Measurements from ENCODE around the gene RB1. TPM values are rescaled to one million over a fixed set of nuclear protein-coding genes. Genes with fewer than 3 reads are reported as not detected.

Gene RB1
- total and polyA plus RNA-seq, 5 donors from 2014 or later: 18.8 to 24.6 (median 23.0) TPM

- no peaks in the 10 kb centered on the region for H3K9me3 ChIP-seq (ENCODE audit: control insufficient read depth in 2 of 2, low read length in 2 of 2)
- H3K4me1 ChIP-seq (ENCODE audit: control insufficient read depth, insufficient read depth, low read length, poor library complexity, severe bottlenecking): peaks cover 37% of the 10 kb centered on the region
- peaks cover 4% of the 10 kb centered on the region for H3K36me3 Mint-ChIP-seq
- peak overlapping the region; percentile 75 for H3K27ac ChIP-seq (ENCODE audit: insufficient read depth, low read length, poor library complexity, severe bottlenecking)
- H3K27ac Mint-ChIP-seq: peak overlapping the region; percentile 83 to 97 (median 95)
- peaks cover 6% of the 10 kb centered on the region for H3K36me3 ChIP-seq (ENCODE audit: control insufficient read depth, insufficient read depth, low read length)
- peak overlapping the region; percentile 52 for H3K4me3 ChIP-seq (ENCODE audit: low read depth, low read length)
- peak overlapping the region; percentile 48 to 87 (median 84) for H3K4me3 Mint-ChIP-seq
- H3K27me3 ChIP-seq (ENCODE audit: control insufficient read depth, insufficient read depth, low read length): no peaks in the 10 kb centered on the region
- H3K27me3 Mint-ChIP-seq: no peaks in the 10 kb centered on the region
- H3K4me1 Mint-ChIP-seq: peaks cover 26 to 65% (median 49%) of the 10 kb centered on the region in 4 donors
- peaks cover 0 to 3% (median 0%) of the 10 kb centered on the region in 7 donors for H3K9me3 Mint-ChIP-seq
- DNase-seq (peak; percentile 10 to 95 (median 80)), ATAC-seq (ENCODE audit: low read depth in 2 of 2) (peak; percentile 80 to 86)
These were observed 202.1 kb downstream of the RB1 start for GRCh38 chr13:48505597-48506091.

DNA sequence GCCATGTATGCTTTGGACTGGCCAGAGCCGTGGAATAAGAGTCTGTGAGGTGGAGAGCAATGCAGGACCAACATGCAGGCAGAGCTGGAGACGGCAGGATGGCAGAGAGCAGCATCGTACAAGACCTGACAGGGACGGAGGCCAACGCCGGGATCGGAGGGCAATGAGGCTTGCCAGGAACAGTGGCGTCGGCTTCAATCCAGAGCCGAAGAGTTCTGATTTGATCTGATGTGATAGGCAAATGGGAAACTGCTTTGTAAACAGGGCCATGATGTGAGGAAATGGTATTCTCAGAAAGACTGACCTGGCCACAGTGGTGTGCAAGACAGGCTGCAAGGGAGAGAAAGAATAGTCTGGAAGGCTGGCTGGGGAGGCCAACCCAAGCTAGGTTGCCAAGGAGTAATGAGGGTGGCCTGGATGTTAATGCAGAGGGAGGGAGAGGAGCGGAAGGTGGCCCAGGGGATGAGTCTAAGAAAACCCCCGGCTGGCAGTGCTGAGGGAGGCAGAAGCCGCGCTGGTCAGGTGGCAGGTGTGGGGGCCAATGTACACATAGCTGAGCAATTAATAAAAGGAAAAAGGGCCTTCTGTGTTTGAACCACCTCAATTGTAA lies 202.6 kb downstream of the RB1 start:
- H3K36me3 ChIP-seq (ENCODE audit: control insufficient read depth, insufficient read depth, low read length): peaks cover 5% of the 10 kb centered on the region
- H3K4me1 Mint-ChIP-seq: peaks cover 26 to 62% (median 48%) of the 10 kb centered on the region in 4 donors
- peak overlapping the region; percentile 48 to 87 (median 84) for H3K4me3 Mint-ChIP-seq
- ATAC-seq (ENCODE audit: low read depth in 2 of 2): no peak
- no peak for DNase-seq
- H3K36me3 Mint-ChIP-seq: no peaks in the 10 kb centered on the region
- H3K27ac Mint-ChIP-seq: peak overlapping the region; percentile 83 to 97 (median 95)
- H3K9me3 Mint-ChIP-seq: peaks cover 0 to 3% (median 0%) of the 10 kb centered on the region in 7 donors
- H3K9me3 ChIP-seq (ENCODE audit: control insufficient read depth in 2 of 2, low read length in 2 of 2): no peaks in the 10 kb centered on the region
- H3K4me3 ChIP-seq (ENCODE audit: low read depth, low read length): peak overlapping the region; percentile 52
- H3K4me1 ChIP-seq (ENCODE audit: control insufficient read depth, insufficient read depth, low read length, poor library complexity, severe bottlenecking): peaks cover 37% of the 10 kb centered on the region
- H3K27me3 ChIP-seq (ENCODE audit: control insufficient read depth, insufficient read depth, low read length): no peaks in the 10 kb centered on the region
- no peaks in the 10 kb centered on the region for H3K27me3 Mint-ChIP-seq
- H3K27ac ChIP-seq (ENCODE audit: insufficient read depth, low read length, poor library complexity, severe bottlenecking): peak overlapping the region; percentile 75

GRCh38 chr13:48507021-48507420 lies 203.5 kb downstream of the RB1 start:
- H3K4me3 ChIP-seq (ENCODE audit: low read depth, low read length): no peak overlapping the region
- H3K27me3 ChIP-seq (ENCODE audit: control insufficient read depth, insufficient read depth, low read length): no peaks in the 10 kb centered on the region
- DNase-seq: no peak
- H3K36me3 ChIP-seq (ENCODE audit: control insufficient read depth, insufficient read depth, low read length): peaks cover 5% of the 10 kb centered on the region
- H3K4me3 Mint-ChIP-seq: peak overlapping the region in 1 of 4 donors; percentile 48
- peaks cover 0 to 3% (median 0%) of the 10 kb centered on the region in 7 donors for H3K9me3 Mint-ChIP-seq
- ATAC-seq (ENCODE audit: low read depth in 2 of 2): no peak
- H3K4me1 Mint-ChIP-seq: peaks cover 23 to 62% (median 48%) of the 10 kb centered on the region in 4 donors
- H3K27me3 Mint-ChIP-seq: no peaks in the 10 kb centered on the region
- H3K27ac Mint-ChIP-seq: peak overlapping the region in 2 of 3 donors; percentile 69 to 95
- H3K27ac ChIP-seq (ENCODE audit: insufficient read depth, low read length, poor library complexity, severe bottlenecking): no peak overlapping the region
- H3K36me3 Mint-ChIP-seq: peaks cover 6% of the 10 kb centered on the region
- no peaks in the 10 kb centered on the region for H3K9me3 ChIP-seq (ENCODE audit: control insufficient read depth in 2 of 2, low read length in 2 of 2)
- peaks cover 37% of the 10 kb centered on the region for H3K4me1 ChIP-seq (ENCODE audit: control insufficient read depth, insufficient read depth, low read length, poor library complexity, severe bottlenecking)

GRCh38 chr13:48508011-48508410 lies 204.5 kb downstream of the RB1 start:
- DNase-seq (no peak), ATAC-seq (ENCODE audit: low read depth in 2 of 2) (no peak)
- H3K9me3 ChIP-seq (ENCODE audit: control insufficient read depth in 2 of 2, low read length in 2 of 2): no peaks in the 10 kb centered on the region
- peaks cover 12% of the 10 kb centered on the region for H3K36me3 Mint-ChIP-seq
- no peaks in the 10 kb centered on the region for H3K27me3 Mint-ChIP-seq
- no peak overlapping the region for H3K4me3 ChIP-seq (ENCODE audit: low read depth, low read length)
- peaks cover 37% of the 10 kb centered on the region for H3K4me1 ChIP-seq (ENCODE audit: control insufficient read depth, insufficient read depth, low read length, poor library complexity, severe bottlenecking)
- no peak overlapping the region for H3K27ac ChIP-seq (ENCODE audit: insufficient read depth, low read length, poor library complexity, severe bottlenecking)
- peaks cover 23 to 59% (median 47%) of the 10 kb centered on the region in 4 donors for H3K4me1 Mint-ChIP-seq
- peaks cover 9% of the 10 kb centered on the region for H3K36me3 ChIP-seq (ENCODE audit: control insufficient read depth, insufficient read depth, low read length)
- H3K9me3 Mint-ChIP-seq: peaks cover 0 to 3% (median 0%) of the 10 kb centered on the region in 7 donors
- H3K4me3 Mint-ChIP-seq: no peak overlapping the region
- no peaks in the 10 kb centered on the region for H3K27me3 ChIP-seq (ENCODE audit: control insufficient read depth, insufficient read depth, low read length)
- peak overlapping the region in 1 of 3 donors; percentile 44 for H3K27ac Mint-ChIP-seq

GRCh38 chr13:48510698-48511097 lies 207.1 kb downstream of the RB1 start:
- Mint-ChIP-seq H3K4me3 (no peak overlapping the region), H3K27ac (peak overlapping the region in 1 of 3 donors; percentile 63), H3K9me3 (no peaks in the 10 kb centered on the region), H3K4me1 (peaks cover 8 to 33% (median 29%) of the 10 kb centered on the region in 4 donors), H3K36me3 (peaks cover 21% of the 10 kb centered on the region), H3K27me3 (no peaks in the 10 kb centered on the region)
- no peak for DNase-seq
- H3K36me3 ChIP-seq (ENCODE audit: control insufficient read depth, insufficient read depth, low read length): peaks cover 13% of the 10 kb centered on the region
- H3K27me3 ChIP-seq (ENCODE audit: control insufficient read depth, insufficient read depth, low read length): no peaks in the 10 kb centered on the region
- peaks cover 13% of the 10 kb centered on the region for H3K4me1 ChIP-seq (ENCODE audit: control insufficient read depth, insufficient read depth, low read length, poor library complexity, severe bottlenecking)
- H3K27ac ChIP-seq (ENCODE audit: insufficient read depth, low read length, poor library complexity, severe bottlenecking): no peak overlapping the region
- H3K4me3 ChIP-seq (ENCODE audit: low read depth, low read length): no peak overlapping the region
- no peaks in the 10 kb centered on the region for H3K9me3 ChIP-seq (ENCODE audit: control insufficient read depth in 2 of 2, low read length in 2 of 2)
- no peak for ATAC-seq (ENCODE audit: low read depth in 2 of 2)

DNA sequence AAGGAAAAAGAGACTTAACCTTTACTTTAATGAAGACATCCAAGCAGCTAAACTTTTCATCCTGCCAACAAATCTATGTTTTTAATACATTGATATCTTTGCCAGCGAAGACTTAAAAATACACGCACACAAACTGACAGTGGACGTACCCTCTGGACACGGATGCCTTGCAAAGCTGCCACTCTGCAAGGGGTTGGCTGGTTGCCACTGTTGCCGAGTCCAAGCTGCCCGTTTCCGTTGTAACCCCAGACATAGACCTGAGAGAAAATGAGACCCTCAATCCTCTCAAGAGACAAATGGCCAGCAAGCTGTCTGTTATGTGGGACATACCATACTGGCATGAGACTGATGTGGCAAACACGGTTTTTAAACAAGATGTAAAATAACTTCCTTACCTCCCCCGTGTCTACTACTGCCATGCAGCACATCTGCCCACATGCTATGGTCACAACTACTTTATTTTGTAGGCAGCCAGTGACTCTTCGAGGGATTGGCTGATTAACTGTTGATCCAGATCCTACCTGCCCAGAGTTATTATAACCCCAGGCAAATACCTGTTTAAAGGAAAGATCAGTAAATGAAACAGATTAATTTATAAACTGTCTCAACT lies 208.2 kb downstream of the RB1 start:
- Mint-ChIP-seq H3K9me3 (no peaks in the 10 kb centered on the region), H3K27me3 (no peaks in the 10 kb centered on the region), H3K27ac (no peak overlapping the region), H3K4me1 (peaks cover 4 to 24% (median 19%) of the 10 kb centered on the region in 4 donors), H3K36me3 (peaks cover 24% of the 10 kb centered on the region), H3K4me3 (no peak overlapping the region)
- H3K9me3 ChIP-seq (ENCODE audit: control insufficient read depth in 2 of 2, low read length in 2 of 2): no peaks in the 10 kb centered on the region
- ATAC-seq (ENCODE audit: low read depth in 2 of 2): no peak
- H3K27ac ChIP-seq (ENCODE audit: insufficient read depth, low read length, poor library complexity, severe bottlenecking): no peak overlapping the region
- H3K4me3 ChIP-seq (ENCODE audit: low read depth, low read length): no peak overlapping the region
- no peak for DNase-seq
- peaks cover 13% of the 10 kb centered on the region for H3K36me3 ChIP-seq (ENCODE audit: control insufficient read depth, insufficient read depth, low read length)
- H3K27me3 ChIP-seq (ENCODE audit: control insufficient read depth, insufficient read depth, low read length): no peaks in the 10 kb centered on the region
- peaks cover 3% of the 10 kb centered on the region for H3K4me1 ChIP-seq (ENCODE audit: control insufficient read depth, insufficient read depth, low read length, poor library complexity, severe bottlenecking)

DNA sequence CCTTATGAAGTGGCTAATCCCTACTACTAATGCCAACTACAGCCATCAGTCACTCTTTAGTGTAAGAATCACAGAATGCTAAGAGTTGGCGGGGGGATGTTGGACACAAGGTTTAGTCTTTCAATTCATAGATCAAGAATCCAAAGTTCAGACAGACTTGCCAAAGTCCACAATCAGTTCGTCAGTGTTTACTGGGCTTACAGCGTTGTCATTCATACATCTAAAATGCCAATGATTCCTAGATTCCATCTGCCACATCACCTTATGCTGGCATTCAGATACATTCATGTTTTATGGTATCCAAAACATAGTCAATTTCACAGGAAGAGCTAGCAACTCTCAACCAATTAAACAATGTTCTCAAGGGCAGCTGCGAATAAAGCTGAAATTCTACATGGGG lies 211.2 kb downstream of the RB1 start:
- H3K9me3 ChIP-seq (ENCODE audit: control insufficient read depth in 2 of 2, low read length in 2 of 2): no peaks in the 10 kb centered on the region

More for the DNA sequence above, 211.2 kb downstream of the RB1 start:
- Mint-ChIP-seq H3K27me3 (no peaks in the 10 kb centered on the region), H3K4me3 (no peak overlapping the region), H3K4me1 (peaks cover 4 to 20% (median 7%) of the 10 kb centered on the region in 4 donors), H3K36me3 (peaks cover 29% of the 10 kb centered on the region), H3K27ac (no peak overlapping the region), H3K9me3 (no peaks in the 10 kb centered on the region)
- Histone ChIP-seq H3K27ac (ENCODE audit: insufficient read depth, low read length, poor library complexity, severe bottlenecking) (no peak overlapping the region), H3K36me3 (ENCODE audit: control insufficient read depth, insufficient read depth, low read length) (peaks cover 13% of the 10 kb centered on the region), H3K27me3 (ENCODE audit: control insufficient read depth, insufficient read depth, low read length) (no peaks in the 10 kb centered on the region), H3K4me3 (ENCODE audit: low read depth, low read length) (no peak overlapping the region), H3K4me1 (ENCODE audit: control insufficient read depth, insufficient read depth, low read length, poor library complexity, severe bottlenecking) (no peaks in the 10 kb centered on the region)
- no peak for DNase-seq
- ATAC-seq (ENCODE audit: low read depth in 2 of 2): no peak
